GM19397 (cell line): ENCODE measurements around the gene PAXX.

Experiments
- ATAC-seq: cut with Tn5 transposase; IDR thresholded peaks from one replicate; pipeline ENCODE4 v1.9.1; 2021; ENCODE audit warnings: mild to moderate bottlenecking, moderate library complexity; ENCODE audit not compliant: unreplicated experiment

The PAXX gene

GRCh38 chr9:136952876-136953770, 39.1 kb upstream of the PAXX start:
- no peak for ATAC-seq

- no peak for ATAC-seq
Observed at GRCh38 chr9:136953771-136954269, 38.4 kb upstream of the PAXX start.

GRCh38 chr9:136954270-136955083, 37.7 kb upstream of the PAXX start:
- ATAC-seq, result no peak

- ATAC-seq, result no peak
Observed at GRCh38 chr9:136955202-136955942, 36.9 kb upstream of the PAXX start.

- no peak for ATAC-seq
Observed at GRCh38 chr9:136955943-136956335, 36.3 kb upstream of the PAXX start.

- ATAC-seq, result no peak
Observed at GRCh38 chr9:136956604-136957003, 35.6 kb upstream of the PAXX start.

GRCh38 chr9:136957461-136957860, 34.8 kb upstream of the PAXX start:
- ATAC-seq, result no peak

GRCh38 chr9:136957901-136958300, 34.3 kb upstream of the PAXX start:
- ATAC-seq, result no peak

GRCh38 chr9:136958473-136958872, 33.7 kb upstream of the PAXX start:
- no peak for ATAC-seq

- no peak for ATAC-seq
Observed at GRCh38 chr9:136958898-136959850, 33.0 kb upstream of the PAXX start.

- ATAC-seq, result no peak
Observed at GRCh38 chr9:136960212-136960937, 31.8 kb upstream of the PAXX start.

- ATAC-seq, result no peak
Observed at GRCh38 chr9:136960938-136961275, 31.3 kb upstream of the PAXX start.

GRCh38 chr9:136961279-136962065, 30.8 kb upstream of the PAXX start:
- ATAC-seq, result no peak

GRCh38 chr9:136962163-136962562, 30.1 kb upstream of the PAXX start:
- no peak for ATAC-seq

GRCh38 chr9:136962701-136963248, 29.4 kb upstream of the PAXX start:
- ATAC-seq, result no peak

GRCh38 chr9:136963341-136963740, 28.9 kb upstream of the PAXX start:
- ATAC-seq, result no peak

- ATAC-seq, result no peak
Observed at GRCh38 chr9:136963751-136964150, 28.5 kb upstream of the PAXX start.

- no peak for ATAC-seq
Observed at GRCh38 chr9:136964171-136964689, 28.0 kb upstream of the PAXX start.
